Stimulated activated naive CD8-positive, alpha-beta T cell treated with anti-CD3 and anti-CD28 coated beads, Interleukin-15, amount 100 ng/mL, for 72 hours (primary cell): ENCODE measurements around the gene TRIB2.

Experiments used
- ATAC-seq: fragments of 150-1000 bp; cut with Tn5 transposase; 2 replicates; pipeline ENCODE4 v1.10.0; 2021; ENCODE audit warnings: mild to moderate bottlenecking, moderate library complexity
- DNase-seq, 2 donors: peaks; one replicate each; pipeline ENCODE4 v3.0.0; 2021 to 2022
- H3K27ac Mint-ChIP-seq, 2 donors: one replicate each; pipeline ENCODE4 v1.8.0; 2022; ENCODE audit warnings: mild to moderate bottlenecking in 2 of 2, mixed read lengths in 2 of 2, moderate library complexity in 2 of 2
- H3K27me3 Mint-ChIP-seq: one replicate; pipeline ENCODE4 v1.8.0; 2022; ENCODE audit warnings: mixed read lengths
- H3K4me1 Mint-ChIP-seq: one replicate; pipeline ENCODE4 v1.8.0; 2022; ENCODE audit warnings: mild to moderate bottlenecking, mixed read lengths
- H3K4me3 Mint-ChIP-seq, 2 donors: one replicate each; pipeline ENCODE4 v1.8.0; 2022; ENCODE audit warnings: mild to moderate bottlenecking in 2 of 2, mixed read lengths in 2 of 2, moderate library complexity in 1 of 2
- H3K9me3 Mint-ChIP-seq, 2 donors: one replicate each; pipeline ENCODE4 v1.8.0; 2022; ENCODE audit warnings: mixed read lengths in 2 of 2

Gene TRIB2

GRCh38 chr2:12722447-12723316 lies 5.9 kb downstream of the TRIB2 start:
- no peaks in the 10 kb centered on the region for H3K9me3 Mint-ChIP-seq
- no peak overlapping the region for H3K27ac Mint-ChIP-seq
- H3K27me3 Mint-ChIP-seq, result peaks cover 16% of the 10 kb centered on the region
- no peak overlapping the region for H3K4me3 Mint-ChIP-seq
- H3K4me1 Mint-ChIP-seq, result peaks cover 70% of the 10 kb centered on the region
- ATAC-seq (no peak), DNase-seq (no peak)

GRCh38 chr2:12723736-12724463 lies 7.2 kb downstream of the TRIB2 start:
- Mint-ChIP-seq H3K4me3 (no peak overlapping the region), H3K27me3 (peaks cover 9% of the 10 kb centered on the region), H3K4me1 (peaks cover 81% of the 10 kb centered on the region), H3K9me3 (no peaks in the 10 kb centered on the region), H3K27ac (no peak overlapping the region)
- ATAC-seq (no peak), DNase-seq (no peak)

- no peak overlapping the region for H3K4me3 Mint-ChIP-seq
Observed at GRCh38 chr2:12725233-12726187, 8.8 kb downstream of the TRIB2 start.

GRCh38 chr2:12726271-12726670 lies 9.5 kb downstream of the TRIB2 start:
- Mint-ChIP-seq H3K4me1 (peaks cover 69% of the 10 kb centered on the region), H3K9me3 (no peaks in the 10 kb centered on the region), H3K27me3 (no peaks in the 10 kb centered on the region), H3K27ac (peak overlapping the region in 1 of 2 donors; percentile 54), H3K4me3 (no peak overlapping the region)
- DNase-seq, result no peak
- ATAC-seq, result no peak

More at GRCh38 chr2:12725233-12726187, 8.8 kb downstream of the TRIB2 start:
- H3K27me3 Mint-ChIP-seq, result no peaks in the 10 kb centered on the region
- peaks cover 70% of the 10 kb centered on the region for H3K4me1 Mint-ChIP-seq
- H3K27ac Mint-ChIP-seq, result peak overlapping the region in 1 of 2 donors; percentile 54
- DNase-seq (no peak), ATAC-seq (no peak)
- H3K9me3 Mint-ChIP-seq, result no peaks in the 10 kb centered on the region

GRCh38 chr2:12727065-12727464 lies 10.3 kb downstream of the TRIB2 start:
- ATAC-seq (no peak), DNase-seq (no peak)
- Mint-ChIP-seq H3K27me3 (no peaks in the 10 kb centered on the region), H3K4me1 (peaks cover 67% of the 10 kb centered on the region), H3K9me3 (no peaks in the 10 kb centered on the region), H3K4me3 (no peak overlapping the region), H3K27ac (peak overlapping the region in 1 of 2 donors; percentile 63)

GRCh38 chr2:12727641-12728040 lies 10.9 kb downstream of the TRIB2 start:
- Mint-ChIP-seq H3K4me3 (peak overlapping the region in 1 of 2 donors; percentile 78), H3K9me3 (no peaks in the 10 kb centered on the region), H3K27ac (no peak overlapping the region), H3K4me1 (peaks cover 62% of the 10 kb centered on the region), H3K27me3 (no peaks in the 10 kb centered on the region)
- ATAC-seq, result no peak
- DNase-seq, result no peak

GRCh38 chr2:12728221-12728777 lies 11.6 kb downstream of the TRIB2 start:
- H3K4me3 Mint-ChIP-seq, result peak overlapping the region; percentile 49 to 78
- no peaks in the 10 kb centered on the region for H3K9me3 Mint-ChIP-seq
- peak overlapping the region; percentile 50 to 85 for H3K27ac Mint-ChIP-seq
- peaks cover 62% of the 10 kb centered on the region for H3K4me1 Mint-ChIP-seq
- no peaks in the 10 kb centered on the region for H3K27me3 Mint-ChIP-seq
- ATAC-seq (peak; percentile 90), DNase-seq (peak; percentile 43 to 71)

GRCh38 chr2:12730265-12730664 lies 13.5 kb downstream of the TRIB2 start:
- no peak for ATAC-seq
- Mint-ChIP-seq H3K4me1 (peaks cover 65% of the 10 kb centered on the region), H3K9me3 (no peaks in the 10 kb centered on the region), H3K27me3 (no peaks in the 10 kb centered on the region), H3K4me3 (no peak overlapping the region), H3K27ac (no peak overlapping the region)
- DNase-seq, result no peak

- H3K4me1 Mint-ChIP-seq, result peaks cover 62% of the 10 kb centered on the region
- no peak overlapping the region for H3K4me3 Mint-ChIP-seq
- DNase-seq (no peak), ATAC-seq (no peak)
- H3K27ac Mint-ChIP-seq, result no peak overlapping the region
- H3K27me3 Mint-ChIP-seq, result no peaks in the 10 kb centered on the region
- H3K9me3 Mint-ChIP-seq, result no peaks in the 10 kb centered on the region
Observed at GRCh38 chr2:12731701-12732280, 15.1 kb downstream of the TRIB2 start.

- Mint-ChIP-seq H3K9me3 (no peaks in the 10 kb centered on the region), H3K27ac (no peak overlapping the region), H3K4me1 (peaks cover 61% of the 10 kb centered on the region), H3K4me3 (no peak overlapping the region), H3K27me3 (no peaks in the 10 kb centered on the region)
- no peak for ATAC-seq
- no peak for DNase-seq
Observed at GRCh38 chr2:12732651-12733050, 15.9 kb downstream of the TRIB2 start.

- ATAC-seq (no peak), DNase-seq (no peak)
- Mint-ChIP-seq H3K4me1 (peaks cover 49% of the 10 kb centered on the region), H3K4me3 (no peak overlapping the region), H3K9me3 (no peaks in the 10 kb centered on the region), H3K27ac (no peak overlapping the region), H3K27me3 (no peaks in the 10 kb centered on the region)
Observed at GRCh38 chr2:12733846-12734245, 17.1 kb downstream of the TRIB2 start.

- Mint-ChIP-seq H3K27me3 (no peaks in the 10 kb centered on the region), H3K27ac (no peak overlapping the region), H3K4me1 (peaks cover 44% of the 10 kb centered on the region), H3K9me3 (no peaks in the 10 kb centered on the region), H3K4me3 (no peak overlapping the region)
- no peak for DNase-seq
- ATAC-seq, result no peak
Observed at GRCh38 chr2:12734914-12735654, 18.3 kb downstream of the TRIB2 start.

GRCh38 chr2:12737297-12737696 lies 20.6 kb downstream of the TRIB2 start:
- Mint-ChIP-seq H3K27me3 (no peaks in the 10 kb centered on the region), H3K4me1 (peaks cover 31% of the 10 kb centered on the region), H3K27ac (peak overlapping the region in 1 of 2 donors; percentile 50), H3K9me3 (no peaks in the 10 kb centered on the region), H3K4me3 (no peak overlapping the region)
- ATAC-seq (no peak), DNase-seq (no peak)
